Heart right ventricle (tissue), 16 donors: ENCODE measurements around the gene PIK3R1. TPM values are rescaled to one million over a fixed set of nuclear protein-coding genes. Genes with fewer than 3 reads are reported as not detected.

ENCODE experiments used
- ATAC-seq, 8 donors: fragments of 200-7000 bp; cut with Tn5 transposase; one replicate each; pipeline ENCODE4 v1.9.1; 2020; ENCODE audit warnings: mild to moderate bottlenecking in 8 of 8, moderate library complexity in 8 of 8, moderate number of reproducible peaks in 1 of 8
- DNase-seq, 2 donors: peaks; one replicate each; pipeline ENCODE4 v3.0.0-alpha.2; 2020
- H3K27ac ChIP-seq, 10 donors: fragments of 200-600 bp; sonication (generic) in 2 of 10; one replicate each; pipeline versions ENCODE4 v1.5.0 to v1.8.0; 2020 to 2022; ENCODE audit warnings: mild to moderate bottlenecking in 3 of 10
- H3K27me3 ChIP-seq, 7 donors: fragments of 200-600 bp; one replicate each; pipeline ENCODE4 v1.8.0; 2021 to 2022; ENCODE audit warnings: mild to moderate bottlenecking in 2 of 7
- H3K36me3 ChIP-seq, 9 donors: fragments of 200-600 bp; sonication (generic) in 1 of 9; one replicate each; pipeline versions ENCODE4 v1.5.0 to v1.8.0; 2020 to 2022; ENCODE audit warnings: mild to moderate bottlenecking in 2 of 9
- H3K4me1 ChIP-seq, 9 donors: fragments of 200-600 bp; sonication (generic) in 1 of 9; one replicate each; pipeline versions ENCODE4 v1.5.0 to v1.8.0; 2020 to 2022; ENCODE audit warnings: mild to moderate bottlenecking in 4 of 9
- H3K4me3 ChIP-seq, 10 donors: fragments of 200-600 bp; sonication (generic) in 2 of 10; one replicate each; pipeline versions ENCODE4 v1.5.0 to v1.8.0; 2020 to 2022; ENCODE audit warnings: mild to moderate bottlenecking in 7 of 10, moderate library complexity in 2 of 10
- H3K9me3 ChIP-seq, 11 donors: fragments of 200-600 bp in 10 of 11; sonication (generic) in 2 of 11; one replicate each; pipeline versions ENCODE4 v1.5.0 to v1.8.0; 2013 to 2022; ENCODE audit warnings: mild to moderate bottlenecking in 2 of 11, control low read depth in 1 of 11, moderate library complexity in 1 of 11
- CTCF ChIP-seq, 9 donors: fragments of 200-600 bp; sonication (generic) in 2 of 9; IDR thresholded peaks; one replicate each; pipeline versions ENCODE4 v1.5.0 to v1.8.0; 2021 to 2022; ENCODE audit warnings: antibody characterized with exemption in 9 of 9, mild to moderate bottlenecking in 5 of 9, moderate library complexity in 1 of 9
- WGBS, 2 donors: extraction: QIAGEN DNeasy Blood & Tissue Kit; methylation state at CpG; one replicate each; pipeline ENCODE4 v1.1.7; 2013; ENCODE audit warnings: inconsistent platforms in 1 of 2; 5-methylcytosine and 5-hydroxymethylcytosine counted together
- intact Hi-C, 10 donors: fragments of 100-400 bp; cut with DNase I; formaldehyde crosslinking; loops; one replicate each; pipeline versions ENCODE4 v1.11.1 to v1.14.2; 2022
- polyA plus RNA-seq, 2 donors: library from polyadenylated mRNA; stranded (reverse); fragments of 200-250 nt; gene quantifications; one replicate each; pipeline ENCODE4 v1.2.3, GENCODE V29; 2013
- total RNA-seq, 10 donors: library from RNA; stranded (reverse); fragmentation: NEBNext Ultra II Directional in 3 of 10; extraction: Animal tissue kit (Norgen Biotek cat#: 25700) in 3 of 10; gene quantifications; one replicate each; pipeline versions ENCODE4 v1.2.1 to v1.2.4, GENCODE V29; 2021 to 2023
- donor health status: Arrhythmogenic right ventricular cardiomyopathy.
- donor health status: ischemic (EF 13 %, LVEDD 7.1; RV severe dilation, severe dysfunction).
- donor health status: healthy with polysubstance abuse.
- donor health status: DM: no; HTN: yes; CAD: no.
- donor health status: DM: no; HTN: no; CAD: no.
- donor health status: ischemic (EF 25% LVEDD 6.9; RV normal size, moderate dysfunction).
- donor health status: ischemic (EF 25% LVEDD 5.7; RV mildly dilated, moderate dysfunction).
- donor health status: healthy.
- donor health status: DM: yes; HTN: yes; CAD: no.
- donor health status: Ischemic cardiomyopathy.
- donor health status: ischemic (EF 35%, LVEDD 5.7; RV mildly dilated, moderate dysfunction).
- donor health status: nonischemic (EF 11% LVEDD 7.7; RV severe dilation, severe dysfunction).
- donor health status: DM: yes; HTN: yes; CAD: no.
- donor health status: PGD.
- donor health status: ischemic (EF 29% LVEDD 5.4; RV normal size, mild dysfunction).
- donor health status: nonischemic (EF 23%, LVEDD 6.1; RV moderate dilation, normal function).

Gene PIK3R1
- total and polyA plus RNA-seq, 12 donors: 12.2 to 269 (median 125) TPM

- intact Hi-C loops: no loop called here
- 94 to 95% methylated on average over 3 of the region's 3 CpGs for WGBS, 2 donors
- H3K4me3 ChIP-seq: no peak overlapping the region
- no peaks in the 10 kb centered on the region for H3K27me3 ChIP-seq
- no peak overlapping the region for H3K27ac ChIP-seq
- H3K4me1 ChIP-seq: peaks cover 0 to 4% (median 0%) of the 10 kb centered on the region in 9 donors
- H3K9me3 ChIP-seq: no peaks in the 10 kb centered on the region
- no peak for TF ChIP-seq CTCF (IDR thresholded peaks at IDR 0.05)
- DNase-seq (no peak), ATAC-seq (no peak)
- H3K36me3 ChIP-seq: no peaks in the 10 kb centered on the region
These were observed 34.4 kb upstream of the PIK3R1 start for GRCh38 chr5:68181039-68181599.

GRCh38 chr5:68182094-68182493 lies 33.5 kb upstream of the PIK3R1 start:
- TF ChIP-seq CTCF (IDR thresholded peaks at IDR 0.05): no peak
- no peaks in the 10 kb centered on the region for H3K9me3 ChIP-seq
- DNase-seq (no peak), ATAC-seq (no peak)
- peaks cover 0 to 4% (median 0%) of the 10 kb centered on the region in 9 donors for H3K4me1 ChIP-seq
- no peaks in the 10 kb centered on the region for H3K27me3 ChIP-seq
- H3K27ac ChIP-seq: no peak overlapping the region
- 97 to 98% methylated on average over 2 of the region's 2 CpGs for WGBS, 2 donors
- H3K4me3 ChIP-seq: no peak overlapping the region
- intact Hi-C loops: no loop called here
- H3K36me3 ChIP-seq: no peaks in the 10 kb centered on the region

- Histone ChIP-seq H3K4me3 (no peak overlapping the region), H3K9me3 (no peaks in the 10 kb centered on the region), H3K27ac (no peak overlapping the region), H3K27me3 (no peaks in the 10 kb centered on the region), H3K36me3 (no peaks in the 10 kb centered on the region), H3K4me1 (peaks cover 0 to 4% (median 0%) of the 10 kb centered on the region in 9 donors)
- DNase-seq (no peak), ATAC-seq (no peak)
- WGBS, 2 donors: 83 to 84% methylated on average over 3 of the region's 3 CpGs
- intact Hi-C loops: no loop called here
- TF ChIP-seq CTCF (IDR thresholded peaks at IDR 0.05): no peak
These were observed 33.0 kb upstream of the PIK3R1 start for GRCh38 chr5:68182534-68182933.

GRCh38 chr5:68187268-68188055 lies 28.1 kb upstream of the PIK3R1 start:
- 26 to 36% methylated on average over 34 of the region's 34 CpGs for WGBS, 2 donors
- H3K4me1 ChIP-seq: peaks cover 0 to 3% (median 0%) of the 10 kb centered on the region in 9 donors
- H3K9me3 ChIP-seq: no peaks in the 10 kb centered on the region
- DNase-seq (peak; percentile 7 to 31), ATAC-seq (peak; percentile 55 to 83 (median 78))
- H3K27ac ChIP-seq: peak overlapping the region in 8 of 10 donors; percentile 26 to 72 (median 44)
- H3K36me3 ChIP-seq: no peaks in the 10 kb centered on the region
- peak overlapping the region in 8 of 10 donors; percentile 18 to 45 (median 41) for H3K4me3 ChIP-seq
- TF ChIP-seq CTCF (IDR thresholded peaks at IDR 0.05): no peak
- no peaks in the 10 kb centered on the region for H3K27me3 ChIP-seq
- intact Hi-C loops: no loop called here
